K562 (cell line): ENCODE data around the gene FBLN2. TPM values are rescaled to one million over a fixed set of nuclear protein-coding genes. Genes with fewer than 3 reads are reported as not detected.

ENCODE experiments used
- ATAC-seq: fragments of 200-7000 bp; cut with Tn5 transposase; 3 replicates; pipeline ENCODE4 v1.9.1; 2020; ENCODE audit warnings: moderate library complexity
- BruUV-seq: library from RNA; stranded (reverse); fragments of 400-500 nt; replicated peaks from 2 replicates; lab custom pipeline; 2021; lab: Mats Ljungman, UMichigan
- CTCF ChIA-PET: fragments of 300-600 bp; formaldehyde crosslinking; extraction: SDS; loops from one replicate; lab custom pipeline; 2021; ENCODE audit warnings: low intra/inter-chr PET ratio; lab: Yijun Ruan, JAX
- POLR2A ChIA-PET: fragments of 300-600, 350-650 bp; sonication (Branson Sonifier 250); formaldehyde crosslinking; extraction: SDS; loops from one replicate; lab custom pipeline; 2021; ENCODE audit warnings: antibody characterized with exemption, inconsistent platforms; lab: Yijun Ruan, JAX
- DNase-seq, 4 experiments: peaks; one replicate each; pipeline versions ENCODE4 v3.0.0 to v3.0.0-alpha.2; 2011 to 2018; ENCODE audit warnings: low spot score in 3 of 4, mixed read lengths in 3 of 4; ENCODE audit errors: extremely low read depth in 1 of 4
- FAIRE-seq: peaks from 2 replicates; lab custom pipeline; 2011; peaks lifted over from hg19 to GRCh38; lab: Jason Lieb, UNC
- H2AFZ ChIP-seq: 2 replicates; pipeline ENCODE4 v1.6.0; 2011; ENCODE audit warnings: low read depth, low read length, control low read depth, inconsistent platforms
- H3K27ac ChIP-seq: fragments of 200-600 bp; 3 replicates; pipeline ENCODE4 v1.8.0; 2011; ENCODE audit warnings: low read depth, mild to moderate bottlenecking, control low read depth, inconsistent platforms, low read length, moderate library complexity, mixed read lengths; ENCODE audit errors: extremely low read depth
- H3K27me3 ChIP-seq, 2 experiments: fragments of 300-600 bp in 1 of 2; 2 replicates in 1 of 2; 3 replicates in 1 of 2; pipeline versions ENCODE4 v1.6.0 to v1.8.0; 2011; ENCODE audit warnings: inconsistent platforms in 2 of 2, low read length in 2 of 2, mild to moderate bottlenecking in 1 of 2, mixed read lengths in 1 of 2, moderate library complexity in 1 of 2; ENCODE audit not compliant: control insufficient read depth in 2 of 2, insufficient read depth in 2 of 2
- H3K36me3 ChIP-seq: fragments of 300-600 bp; 3 replicates; pipeline ENCODE4 v1.8.0; 2011; ENCODE audit warnings: mild to moderate bottlenecking, low read length, inconsistent platforms; ENCODE audit not compliant: control insufficient read depth, insufficient read depth
- H3K4me1 ChIP-seq, 2 experiments: fragments of 200-600 bp in 1 of 2; replicated peaks in 1 of 2; 2 replicates in 1 of 2; 3 replicates in 1 of 2; pipeline versions ENCODE4 v1.5.1 to v1.8.0; 2011; ENCODE audit warnings: inconsistent platforms in 2 of 2, low read length in 2 of 2, mild to moderate bottlenecking in 1 of 2, mixed read lengths in 1 of 2, moderate library complexity in 1 of 2; ENCODE audit not compliant: control insufficient read depth in 2 of 2, insufficient read depth in 2 of 2
- H3K4me2 ChIP-seq: 2 replicates; pipeline ENCODE4 v1.6.1; 2011; ENCODE audit warnings: low read length, control low read depth, inconsistent platforms, mixed read lengths; ENCODE audit not compliant: insufficient read depth
- H3K4me3 ChIP-seq: fragments of 200-600 bp; sonication (generic), shearing (Covaris generic); 2 replicates; pipeline ENCODE4 v1.5.1; 2016; ENCODE audit warnings: control low read depth, inconsistent platforms
- H3K79me2 ChIP-seq: fragments of 200-600 bp; 3 replicates; pipeline ENCODE4 v1.8.0; 2011; ENCODE audit warnings: low read length, inconsistent platforms; ENCODE audit not compliant: control insufficient read depth, insufficient read depth
- H3K9ac ChIP-seq, 2 experiments: 2 replicates each; pipeline versions ENCODE4 v1.6.0 to v1.6.1; 2011; ENCODE audit warnings: low read depth in 2 of 2, low read length in 2 of 2, control low read depth in 1 of 2, inconsistent platforms in 1 of 2, mild to moderate bottlenecking in 1 of 2, mixed read lengths in 1 of 2; ENCODE audit not compliant: insufficient read depth in 1 of 2
- H3K9me1 ChIP-seq: one replicate; pipeline ENCODE4 v1.6.0; 2011; ENCODE audit warnings: inconsistent platforms, mild to moderate bottlenecking, low read length, moderate library complexity; ENCODE audit not compliant: control insufficient read depth, insufficient read depth
- H3K9me3 ChIP-seq: replicated peaks from 2 replicates; pipeline ENCODE4 v1.5.1; 2011; ENCODE audit warnings: low read depth, low read length, inconsistent platforms; ENCODE audit not compliant: control insufficient read depth, insufficient read depth
- H4K20me1 ChIP-seq: replicated peaks from 2 replicates; pipeline ENCODE4 v1.6.1; 2011; ENCODE audit warnings: low read length, inconsistent platforms, mixed read lengths; ENCODE audit not compliant: control insufficient read depth, insufficient read depth
- BCOR ChIP-seq: fragments of 450-650 bp; IDR thresholded peaks from 2 replicates; pipeline ENCODE4 v1.6.1; 2016
- EHMT2 ChIP-seq: fragments of 450-650 bp; IDR thresholded peaks from 2 replicates; pipeline ENCODE4 v1.6.1; 2018; ENCODE audit warnings: antibody characterized with exemption
- KDM1A ChIP-seq, 2 experiments: fragments of 450-650 bp; IDR thresholded peaks; 2 replicates each; pipeline ENCODE4 v1.6.1; 2016; ENCODE audit warnings: mild to moderate bottlenecking in 2 of 2
- NR2C1 ChIP-seq, 2 experiments: fragments of 450-650 bp; IDR thresholded peaks; 2 replicates each; pipeline ENCODE4 v1.6.1; 2017; ENCODE audit warnings: mild to moderate bottlenecking in 2 of 2, antibody characterized with exemption in 1 of 2, inconsistent platforms in 1 of 2, missing compliant biosample characterization in 1 of 2, missing genetic modification characterization in 1 of 2
- OTX1 ChIP-seq: fragments of 450-650 bp; formaldehyde crosslinking; IDR thresholded peaks from 2 replicates; pipeline ENCODE4 v1.4.0; 2022; ENCODE audit warnings: mild to moderate bottlenecking
- RCOR1 ChIP-seq, 2 experiments: IDR thresholded peaks; 2 replicates each; pipeline ENCODE4 v1.6.1; 2012; ENCODE audit warnings: low read depth in 2 of 2, low read length in 2 of 2, borderline replicate concordance in 1 of 2, improper control_type of control experiment in 1 of 2
- THAP7 ChIP-seq: fragments of 250-450 bp; sonication (Bioruptor Pico); IDR thresholded peaks from 2 replicates; pipeline ENCODE4 v1.5.0; 2021
- ZNF124 ChIP-seq: sonication (generic); formaldehyde crosslinking; IDR thresholded peaks from 2 replicates; pipeline ENCODE4 v1.8.1; 2022; ENCODE audit warnings: missing genetic modification reagents
- WGBS: fragments of 100-300 bp; shearing (Covaris generic); methylation state at CpG from one replicate; pipeline ENCODE4 v1.1.6; 2016; ENCODE audit warnings: low coverage, mixed read lengths; ENCODE audit not compliant: insufficient coverage; ENCODE audit errors: missing lambda C conversion rate; 5-methylcytosine and 5-hydroxymethylcytosine counted together
- in situ Hi-C: fragments of 300-500 bp; cut with MboI; formaldehyde crosslinking; loops from 4 replicates; pipeline ENCODE4 v1.15.0; 2018; ENCODE audit warnings: inconsistent platforms, mixed read lengths
- intact Hi-C: fragments of 100-400 bp; cut with micrococcal nuclease; formaldehyde crosslinking; loops from 2 replicates; pipeline ENCODE4 v1.14.2; 2022
- polyA plus RNA-seq, 8 experiments: library from polyadenylated mRNA; depleted of rRNA in 4 of 8; stranded (reverse) in 5 of 8; unstranded in 3 of 8; fragments of >200 nt; fragmentation: Nextera tagmentation in 2 of 8; fragmentation: Illumina TruSeq in 1 of 8; extraction: Ambion mirVana in 2 of 8; extraction: Trizol in 1 of 8; gene quantifications; 2 replicates each; pipeline versions ENCODE4 v1.2.1 to v1.2.3, GENCODE V29; 2011 to 2014; ENCODE audit warnings: inconsistent platforms in 1 of 8, missing spikeins in 1 of 8
- total RNA-seq, 7 experiments: library from RNA; depleted of rRNA in 6 of 7; stranded (reverse); fragments of >200 nt in 6 of 7; fragmentation: Illumina TruSeq in 2 of 7; extraction: Trizol in 2 of 7; gene quantifications; 2 replicates each; pipeline versions ENCODE4 v1.2.1 to v1.2.3, GENCODE V29; 2011 to 2021; ENCODE audit warnings: low replicate concordance in 1 of 7
- TF ChIP-seq, protein P1 (sequence below), 2 experiments: IDR thresholded peaks; 2 replicates each; pipeline ENCODE4 v1.6.1; 2012; ENCODE audit warnings: improper control_type of control experiment in 2 of 2, low read depth in 2 of 2, low read length in 2 of 2, borderline replicate concordance in 1 of 2

The FBLN2 gene
- total and polyA plus RNA-seq, 9 of the 15 experiments (the other 6 are each of a cell fraction or from before 2014, with no cell fraction given), result 0.03 to 0.10 (median 0.04) TPM; not detected in 6

DNA sequence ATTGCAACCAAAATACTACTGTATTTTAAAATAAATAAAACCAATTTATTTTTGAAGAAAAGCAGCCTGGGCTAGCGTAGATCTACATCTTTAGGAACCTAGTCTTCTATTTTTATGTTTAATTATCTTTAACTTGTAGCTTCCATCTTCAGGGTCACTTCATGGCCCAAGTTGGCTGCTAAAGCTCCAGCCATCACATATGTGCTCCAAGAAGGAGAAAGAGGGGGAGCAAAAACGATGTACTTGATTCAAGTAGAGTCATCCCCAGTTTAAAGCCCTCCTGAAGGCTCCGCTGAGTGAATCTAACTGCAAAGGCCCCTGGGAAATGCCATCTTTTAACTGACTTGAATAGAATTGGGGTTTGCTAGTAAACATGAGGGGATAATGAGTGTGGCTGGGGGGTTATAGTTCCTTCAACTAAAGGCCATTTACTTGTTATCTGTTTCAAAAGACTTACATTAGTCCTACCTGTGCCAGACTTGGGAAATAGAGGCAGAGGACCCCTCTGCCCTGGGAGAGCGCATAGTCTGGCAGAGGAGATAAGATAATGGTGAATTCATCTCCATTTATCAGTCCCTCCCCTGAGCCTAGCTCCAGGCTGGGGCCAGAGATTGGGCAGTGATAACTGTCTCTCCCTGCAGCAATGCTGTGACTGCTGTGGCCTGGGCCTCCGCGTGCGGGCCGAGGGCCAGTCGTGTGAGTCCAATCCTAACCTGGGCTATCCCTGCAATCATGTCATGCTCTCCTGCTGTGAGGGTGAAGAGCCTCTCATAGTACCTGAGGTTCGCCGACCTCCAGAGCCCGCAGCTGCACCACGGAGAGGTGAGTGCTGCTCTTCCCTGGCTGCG, 64.6 kb downstream of the FBLN2 start (continued):
- TF ChIP-seq, protein P1, sequence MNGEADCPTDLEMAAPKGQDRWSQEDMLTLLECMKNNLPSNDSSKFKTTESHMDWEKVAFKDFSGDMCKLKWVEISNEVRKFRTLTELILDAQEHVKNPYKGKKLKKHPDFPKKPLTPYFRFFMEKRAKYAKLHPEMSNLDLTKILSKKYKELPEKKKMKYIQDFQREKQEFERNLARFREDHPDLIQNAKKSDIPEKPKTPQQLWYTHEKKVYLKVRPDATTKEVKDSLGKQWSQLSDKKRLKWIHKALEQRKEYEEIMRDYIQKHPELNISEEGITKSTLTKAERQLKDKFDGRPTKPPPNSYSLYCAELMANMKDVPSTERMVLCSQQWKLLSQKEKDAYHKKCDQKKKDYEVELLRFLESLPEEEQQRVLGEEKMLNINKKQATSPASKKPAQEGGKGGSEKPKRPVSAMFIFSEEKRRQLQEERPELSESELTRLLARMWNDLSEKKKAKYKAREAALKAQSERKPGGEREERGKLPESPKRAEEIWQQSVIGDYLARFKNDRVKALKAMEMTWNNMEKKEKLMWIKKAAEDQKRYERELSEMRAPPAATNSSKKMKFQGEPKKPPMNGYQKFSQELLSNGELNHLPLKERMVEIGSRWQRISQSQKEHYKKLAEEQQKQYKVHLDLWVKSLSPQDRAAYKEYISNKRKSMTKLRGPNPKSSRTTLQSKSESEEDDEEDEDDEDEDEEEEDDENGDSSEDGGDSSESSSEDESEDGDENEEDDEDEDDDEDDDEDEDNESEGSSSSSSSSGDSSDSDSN (IDR thresholded peaks at IDR 0.05; ENCODE audit: borderline replicate concordance in 1 of 2, low read depth in 2 of 2, low read length in 2 of 2), result no peak
- TF ChIP-seq ZNF124 (CRISPR knock-in tag) (no peak), NR2C1 (IDR thresholded peaks at IDR 0.05) (no peak), NR2C1 (tag; IDR thresholded peaks at IDR 0.05) (no peak), RCOR1 (IDR thresholded peaks at IDR 0.05; ENCODE audit: borderline replicate concordance in 1 of 2, low read depth in 2 of 2, low read length in 2 of 2) (peak in 1 of 2 experiments; percentile 40; a peak in 1 of 4 replicates), BCOR (peak; percentile 58; the same call in 1 of the 2 replicates)

- ChIA-PET POLR2A (no interaction called here), CTCF (no interaction called here)
- Histone ChIP-seq H2AFZ (no peak overlapping the region), H3K9ac (no peak overlapping the region), H3K4me3 (no peak overlapping the region), H4K20me1 (peaks cover 7% of the 10 kb centered on the region; the same call in 1 of the 2 replicates), H3K27me3 (peaks cover 22 to 57% of the 10 kb centered on the region in 2 experiments), H3K36me3 (no peaks in the 10 kb centered on the region), H3K79me2 (no peaks in the 10 kb centered on the region), H3K4me2 (no peak overlapping the region), H3K27ac (no peak overlapping the region), H3K9me3 (no peaks in the 10 kb centered on the region), H3K9me1 (peaks cover 6% of the 10 kb centered on the region), H3K4me1 (peaks cover 3 to 5% of the 10 kb centered on the region in 2 experiments; a peak in 4 of 5 replicates)
- WGBS, result 0% methylated on average over 2 of the region's 2 CpGs
- in situ Hi-C loops, result no loop called here
- DNase-seq, result no peak
- intact Hi-C loops, result no loop called here
- no TSS peak for BruUV-seq
- TF ChIP-seq OTX1, result peak; percentile 14; the same call in 1 of the 2 replicates
- peak; percentile 5 to 15; a peak in 1 of 4 replicates for TF ChIP-seq KDM1A (IDR thresholded peaks at IDR 0.05)
- peak; percentile 33; the same call in 1 of the 2 replicates for TF ChIP-seq EHMT2
- TF ChIP-seq THAP7, result no peak
- no peak for ATAC-seq
- no peak for FAIRE-seq
Measured at GRCh38 chr3:13614607-13615006, 65.7 kb downstream of the FBLN2 start.
